Epithelial cell of prostate (primary cell): ENCODE data around the gene P2RX4.
"Not testable (repeated sequence)": the region's sequence is repeated elsewhere in the genome, so short reads cannot be mapped to it uniquely, and the experiment has no call there.

Experiments used
- DNase-seq: peaks from one replicate; pipeline ENCODE4 v3.0.0-alpha.2; 2011; ENCODE audit warnings: low read depth, low spot score
- H3K27ac ChIP-seq: fragments of 450-650 bp; 2 replicates; pipeline ENCODE4 v1.5.1; 2017; ENCODE audit warnings: mild to moderate bottlenecking

Gene P2RX4

GRCh38 chr12:121186826-121187225 is 23.1 kb upstream of the P2RX4 start:
- H3K27ac ChIP-seq = no peak overlapping the region
- no peak for DNase-seq

- H3K27ac ChIP-seq = no peak overlapping the region
- no peak for DNase-seq
Observed at GRCh38 chr12:121187501-121187900, 22.4 kb upstream of the P2RX4 start.

GRCh38 chr12:121188227-121188626 is 21.7 kb upstream of the P2RX4 start:
- no peak overlapping the region for H3K27ac ChIP-seq
- no peak for DNase-seq

- DNase-seq = no peak
- H3K27ac ChIP-seq = no peak overlapping the region
Observed at GRCh38 chr12:121189131-121189530, 20.8 kb upstream of the P2RX4 start.

- no peak for DNase-seq
- peak overlapping the region; percentile 61 for H3K27ac ChIP-seq
Observed at GRCh38 chr12:121189619-121190155, 20.2 kb upstream of the P2RX4 start.

- H3K27ac ChIP-seq = peak overlapping the region; percentile 61
- no peak for DNase-seq
Observed at GRCh38 chr12:121190523-121191031, 19.4 kb upstream of the P2RX4 start.

GRCh38 chr12:121191151-121191550 is 18.8 kb upstream of the P2RX4 start:
- peak overlapping the region; percentile 61 for H3K27ac ChIP-seq
- no peak for DNase-seq

- DNase-seq = no peak
- H3K27ac ChIP-seq = no peak overlapping the region
Observed at GRCh38 chr12:121196902-121197301, 13.0 kb upstream of the P2RX4 start.

- H3K27ac ChIP-seq = no peak overlapping the region
- DNase-seq = no peak
Observed at GRCh38 chr12:121198949-121199348, 11.0 kb upstream of the P2RX4 start.

- DNase-seq = not testable (repeated sequence)
Observed at GRCh38 chr12:121201140-121201539, 8.8 kb upstream of the P2RX4 start.

GRCh38 chr12:121202407-121203355 is 7.2 kb upstream of the P2RX4 start:
- no peak overlapping the region for H3K27ac ChIP-seq
- DNase-seq = no peak

More at GRCh38 chr12:121201140-121201539, 8.8 kb upstream of the P2RX4 start:
- not testable (repeated sequence) for H3K27ac ChIP-seq

- DNase-seq = no peak
Observed at GRCh38 chr12:121203482-121203881, 6.4 kb upstream of the P2RX4 start.

GRCh38 chr12:121205491-121205890 is 4.4 kb upstream of the P2RX4 start:
- DNase-seq = no peak
- H3K27ac ChIP-seq = no peak overlapping the region

More at GRCh38 chr12:121203482-121203881, 6.4 kb upstream of the P2RX4 start:
- H3K27ac ChIP-seq = no peak overlapping the region

GRCh38 chr12:121208571-121208970 is 1.4 kb upstream of the P2RX4 start:
- not testable (repeated sequence) for DNase-seq, H3K27ac ChIP-seq

GRCh38 chr12:121209221-121209620 is 708 bp upstream of the P2RX4 start:
- H3K27ac ChIP-seq = no peak overlapping the region
- no peak for DNase-seq

- no peak for DNase-seq
- H3K27ac ChIP-seq = no peak overlapping the region
Observed at GRCh38 chr12:121212875-121213274, 2.9 kb downstream of the P2RX4 start.

GRCh38 chr12:121214166-121214777 is 4.3 kb downstream of the P2RX4 start:
- peak; percentile 34 for DNase-seq
- H3K27ac ChIP-seq = peak overlapping the region; percentile 68

GRCh38 chr12:121214855-121215745 is 5.2 kb downstream of the P2RX4 start:
- peak overlapping the region; percentile 68 for H3K27ac ChIP-seq
- peak; percentile 73 for DNase-seq

GRCh38 chr12:121216102-121216501 is 6.2 kb downstream of the P2RX4 start:
- no peak overlapping the region for H3K27ac ChIP-seq
- DNase-seq = no peak

- DNase-seq = no peak
- H3K27ac ChIP-seq = no peak overlapping the region
Observed at GRCh38 chr12:121217063-121217462, 7.1 kb downstream of the P2RX4 start.
